DND-41 (cell line): ENCODE results near the gene PHYHIPL.

Source experiments
- ATAC-seq: fragments of 200-7000 bp; cut with Tn5 transposase; 3 replicates; pipeline ENCODE4 v1.9.1; 2021; ENCODE audit warnings: low read depth; ENCODE audit not compliant: insufficient read depth
- DNase-seq: peaks from one replicate; pipeline ENCODE4 v3.0.0-alpha.2; 2020
- H2AFZ ChIP-seq: 2 replicates; pipeline ENCODE4 v1.6.0; 2012; ENCODE audit warnings: low read depth, low read length
- H3K27ac ChIP-seq: 2 replicates; pipeline ENCODE4 v1.5.1; 2012; ENCODE audit warnings: low read length, inconsistent platforms
- H3K27me3 ChIP-seq: fragments of 200-600 bp; sonication (generic); 2 replicates; pipeline ENCODE4 v1.6.0; 2012; ENCODE audit warnings: low read length, mild to moderate bottlenecking, inconsistent platforms; ENCODE audit not compliant: insufficient read depth, poor library complexity
- H3K36me3 ChIP-seq: 2 replicates; pipeline ENCODE4 v1.5.1; 2012; ENCODE audit warnings: low read length, inconsistent platforms; ENCODE audit not compliant: insufficient read depth
- H3K4me1 ChIP-seq: 2 replicates; pipeline ENCODE4 v1.5.1; 2012; ENCODE audit warnings: mild to moderate bottlenecking, low read length; ENCODE audit not compliant: insufficient read depth
- H3K4me2 ChIP-seq: 2 replicates; pipeline ENCODE4 v1.6.0; 2012; ENCODE audit warnings: mild to moderate bottlenecking, moderate library complexity, low read length, inconsistent platforms; ENCODE audit not compliant: insufficient read depth
- H3K4me3 ChIP-seq, 2 experiments: fragments of 200-600 bp in 1 of 2; shearing (Covaris generic) in 1 of 2; 2 replicates each; pipeline ENCODE4 v1.5.1; 2012 to 2016; ENCODE audit warnings: inconsistent platforms in 2 of 2, low read length in 2 of 2, mild to moderate bottlenecking in 2 of 2, low read depth in 1 of 2, moderate library complexity in 1 of 2
- H3K79me2 ChIP-seq: 2 replicates; pipeline ENCODE4 v1.6.0; 2012; ENCODE audit warnings: low read length, inconsistent platforms; ENCODE audit not compliant: insufficient read depth
- H3K9ac ChIP-seq: 2 replicates; pipeline ENCODE4 v1.6.0; 2012; ENCODE audit warnings: low read depth, mild to moderate bottlenecking, inconsistent platforms, low read length, moderate library complexity
- H3K9me3 ChIP-seq: 2 replicates; pipeline ENCODE4 v1.5.1; 2012; ENCODE audit warnings: low read length, moderate library complexity, mild to moderate bottlenecking, inconsistent platforms; ENCODE audit not compliant: insufficient read depth, severe bottlenecking
- H4K20me1 ChIP-seq: 2 replicates; pipeline ENCODE4 v1.6.0; 2012; ENCODE audit warnings: low read length; ENCODE audit not compliant: insufficient read depth
- CTCF ChIP-seq: IDR thresholded peaks from 2 replicates; pipeline ENCODE4 v1.5.1; 2012; ENCODE audit warnings: borderline replicate concordance, low read length, moderate library complexity, mild to moderate bottlenecking; ENCODE audit not compliant: poor library complexity, severe bottlenecking; ENCODE audit errors: extremely low read depth
- EZH2 ChIP-seq: IDR thresholded peaks from 3 replicates; pipeline ENCODE4 v1.6.1; 2012; ENCODE audit warnings: borderline replicate concordance, low read depth, mild to moderate bottlenecking, moderate library complexity, low read length, inconsistent platforms; ENCODE audit not compliant: severe bottlenecking

PHYHIPL gene

GRCh38 chr10:59290448-59290847, 114.0 kb downstream of the PHYHIPL start:
- Histone ChIP-seq H3K27me3 (no peaks in the 10 kb centered on the region), H3K4me3 (no peak overlapping the region), H3K27ac (no peak overlapping the region), H3K79me2 (no peaks in the 10 kb centered on the region), H3K36me3 (no peaks in the 10 kb centered on the region), H3K9ac (no peak overlapping the region), H3K9me3 (no peaks in the 10 kb centered on the region), H2AFZ (no peak overlapping the region), H4K20me1 (no peaks in the 10 kb centered on the region), H3K4me2 (no peak overlapping the region), H3K4me1 (no peaks in the 10 kb centered on the region)
- TF ChIP-seq EZH2 (no peak), CTCF (no peak)
- DNase-seq, result no peak
- ATAC-seq, result no peak
